GM13976 (cell line): Measurements from ENCODE around the gene PTGER3.
"Not testable (repeated sequence)": the region's sequence is repeated elsewhere in the genome, so short reads cannot be mapped to it uniquely, and the experiment has no call there.

Experiments
- DNase-seq: peaks from one replicate; pipeline ENCODE4 v3.0.0; 2012; ENCODE audit warnings: low spot score
- in situ Hi-C: fragments of 300-500 bp; cut with MboI; formaldehyde crosslinking; loops from one replicate; pipeline ENCODE4 v1.12.0; 2022; ENCODE audit warnings: low sequenced_read_pairs, mixed read lengths, inconsistent platforms; ENCODE audit not compliant: unreplicated experiment
- TF ChIP-seq, protein P1 (sequence below): IDR thresholded peaks from 2 replicates; pipeline ENCODE4 v1.5.1; 2012; ENCODE audit warnings: borderline replicate concordance, mild to moderate bottlenecking; ENCODE audit not compliant: insufficient read depth; ENCODE audit errors: extremely low read depth, missing control alignments, control extremely low read depth

Gene PTGER3

DNA sequence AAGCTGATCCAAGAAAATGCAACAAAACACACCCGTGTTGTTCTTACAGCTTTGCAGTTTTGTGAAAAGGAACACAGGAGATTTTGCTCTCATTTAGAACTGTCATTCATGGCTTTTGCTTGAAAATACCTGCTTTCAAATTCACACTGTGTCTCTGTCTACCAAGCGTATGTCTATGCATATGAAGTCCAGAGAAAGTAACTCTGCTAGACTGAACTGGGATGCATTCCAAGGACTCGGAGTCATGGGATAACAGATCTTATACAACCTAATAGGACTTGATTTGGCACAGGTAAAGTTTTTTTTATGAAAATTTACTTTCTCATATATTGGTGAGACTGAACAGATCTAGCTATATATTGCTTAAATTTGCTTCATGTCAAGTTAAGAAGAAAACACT, 102.4 kb downstream of the PTGER3 start:
- no peak for DNase-seq
- in situ Hi-C loops: no loop called here
- TF ChIP-seq, protein P1, sequence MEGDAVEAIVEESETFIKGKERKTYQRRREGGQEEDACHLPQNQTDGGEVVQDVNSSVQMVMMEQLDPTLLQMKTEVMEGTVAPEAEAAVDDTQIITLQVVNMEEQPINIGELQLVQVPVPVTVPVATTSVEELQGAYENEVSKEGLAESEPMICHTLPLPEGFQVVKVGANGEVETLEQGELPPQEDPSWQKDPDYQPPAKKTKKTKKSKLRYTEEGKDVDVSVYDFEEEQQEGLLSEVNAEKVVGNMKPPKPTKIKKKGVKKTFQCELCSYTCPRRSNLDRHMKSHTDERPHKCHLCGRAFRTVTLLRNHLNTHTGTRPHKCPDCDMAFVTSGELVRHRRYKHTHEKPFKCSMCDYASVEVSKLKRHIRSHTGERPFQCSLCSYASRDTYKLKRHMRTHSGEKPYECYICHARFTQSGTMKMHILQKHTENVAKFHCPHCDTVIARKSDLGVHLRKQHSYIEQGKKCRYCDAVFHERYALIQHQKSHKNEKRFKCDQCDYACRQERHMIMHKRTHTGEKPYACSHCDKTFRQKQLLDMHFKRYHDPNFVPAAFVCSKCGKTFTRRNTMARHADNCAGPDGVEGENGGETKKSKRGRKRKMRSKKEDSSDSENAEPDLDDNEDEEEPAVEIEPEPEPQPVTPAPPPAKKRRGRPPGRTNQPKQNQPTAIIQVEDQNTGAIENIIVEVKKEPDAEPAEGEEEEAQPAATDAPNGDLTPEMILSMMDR: no peak

DNA sequence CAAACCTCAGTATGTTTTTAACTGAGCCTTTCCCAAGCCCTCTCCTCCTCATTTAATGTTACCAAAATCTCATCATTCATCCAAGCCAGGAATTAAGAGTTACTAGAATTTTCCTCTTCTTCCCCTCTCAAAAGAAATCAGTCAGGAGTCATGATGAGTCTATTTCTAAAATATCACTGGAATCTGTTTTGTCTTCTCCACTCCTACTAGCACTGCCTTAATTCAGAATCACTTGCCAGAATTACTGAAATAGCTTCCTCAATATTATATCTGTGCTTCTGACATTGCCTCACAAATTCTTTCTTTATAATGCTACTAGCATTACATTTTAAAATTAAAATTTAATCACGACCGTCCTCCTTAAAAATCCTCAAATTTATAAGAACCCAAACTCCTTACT, 106.1 kb downstream of the PTGER3 start:
- TF ChIP-seq, protein P1: no peak
- DNase-seq: no peak
- in situ Hi-C loops: no loop called here

DNA sequence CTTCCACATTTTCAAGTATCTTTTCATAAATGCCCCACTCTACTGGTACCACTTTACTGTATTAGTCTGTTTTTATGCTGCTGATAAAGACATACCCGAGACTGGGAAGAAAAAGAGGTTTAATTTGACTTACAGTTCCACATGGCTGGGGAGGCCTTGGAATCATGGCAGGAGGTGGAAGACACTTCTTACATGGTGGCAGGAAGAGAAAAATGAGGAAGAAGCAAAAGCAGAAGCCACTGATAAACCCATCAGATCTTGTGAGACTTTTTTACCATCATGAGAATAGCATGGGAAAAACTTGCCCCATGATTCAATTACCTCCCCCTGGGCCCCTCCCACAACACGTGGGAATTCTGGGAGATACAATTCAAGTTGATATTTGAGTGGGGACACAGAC, 107.2 kb downstream of the PTGER3 start:
- in situ Hi-C loops, DNase-seq: not testable (repeated sequence)

DNA sequence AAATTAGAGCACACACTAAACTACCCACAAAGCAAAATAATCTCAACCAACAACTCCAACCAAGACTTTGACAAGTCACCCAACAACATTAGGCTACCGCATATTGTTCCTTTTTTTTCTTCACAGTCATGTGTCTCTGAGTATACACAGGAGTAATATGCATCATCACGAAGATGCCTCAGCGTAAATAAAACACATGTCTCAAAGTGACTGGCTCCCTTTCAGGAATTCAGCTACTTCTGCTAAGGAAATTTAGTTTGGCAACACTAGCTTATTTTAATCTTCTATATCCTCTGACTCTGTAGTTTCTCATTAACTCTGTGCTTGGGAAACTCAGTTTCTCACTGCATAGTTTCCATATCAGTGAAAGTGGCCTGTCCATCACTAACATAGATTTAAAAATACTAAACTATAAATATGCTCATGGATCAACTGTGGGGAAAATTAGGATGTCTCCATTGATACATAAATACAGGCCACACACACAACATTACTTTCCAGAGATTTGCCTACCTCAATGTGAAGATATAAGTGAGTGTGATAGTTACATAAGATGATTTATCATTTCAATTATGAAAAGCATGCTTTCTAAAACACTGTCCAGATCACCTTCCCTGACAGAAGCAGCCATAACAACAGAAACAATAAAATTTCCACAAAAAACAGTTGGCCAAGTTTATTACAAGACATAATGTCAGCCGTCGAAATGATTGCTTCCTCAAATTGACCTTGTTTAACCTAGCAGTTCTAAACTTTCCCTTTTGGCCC, 113.2 kb downstream of the PTGER3 start:
- no peak for DNase-seq
- in situ Hi-C loops: no loop called here
- TF ChIP-seq, protein P1: no peak

DNA sequence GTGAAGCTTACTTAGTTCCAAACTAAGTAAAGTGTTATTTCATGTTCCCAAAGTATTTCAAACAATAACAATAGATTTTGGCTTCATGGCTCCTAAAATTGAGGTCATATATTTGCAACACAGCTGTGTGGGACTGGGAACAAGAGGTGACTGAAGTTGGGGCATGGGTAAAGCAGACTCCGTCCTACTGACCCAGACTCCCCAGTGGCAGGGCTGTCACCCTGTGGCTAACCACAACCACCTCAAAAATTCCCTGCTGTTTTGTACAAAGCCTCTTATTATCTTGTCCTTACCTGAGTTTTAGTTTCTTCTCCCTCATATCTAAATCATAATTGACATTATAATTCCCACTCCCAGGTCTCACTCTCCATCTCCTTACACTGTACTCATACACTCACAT, 117.6 kb downstream of the PTGER3 start:
- in situ Hi-C loops: no loop called here
- TF ChIP-seq, protein P1: no peak
- DNase-seq: no peak

DNA sequence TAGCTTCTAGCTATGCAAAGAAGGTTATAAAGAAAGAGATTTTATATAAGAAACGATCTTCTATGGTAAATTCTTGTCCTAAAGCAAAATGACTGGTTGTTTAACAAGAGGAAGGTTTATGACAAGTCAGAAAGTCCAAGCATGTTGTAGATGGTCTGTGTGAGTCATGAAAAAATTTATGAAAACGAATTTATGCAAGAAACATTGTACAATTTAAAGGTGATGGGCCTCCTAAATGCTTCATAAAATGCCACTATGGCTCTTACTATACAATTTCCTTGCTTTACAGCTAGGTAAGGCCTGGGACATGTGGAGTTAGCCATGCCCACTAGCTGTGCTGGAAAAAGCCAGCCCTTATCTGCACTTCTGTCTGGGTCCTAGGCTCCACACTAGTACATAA, 125.4 kb downstream of the PTGER3 start:
- in situ Hi-C loops: no loop called here
- DNase-seq: no peak

More for the DNA sequence above, 125.4 kb downstream of the PTGER3 start:
- TF ChIP-seq, protein P1: no peak
